Endometrial microvascular endothelial cells (primary cell): ENCODE measurements around the gene INAFM1. TPM values are rescaled to one million over a fixed set of nuclear protein-coding genes. Genes with fewer than 3 reads are reported as not detected.
"Not testable (repeated sequence)": the region's sequence is repeated elsewhere in the genome, so short reads cannot be mapped to it uniquely, and the experiment has no call there.

Experiments used
- in situ Hi-C: cut with HindIII; loops from 2 replicates; pipeline ENCODE4 v1.10.0; 2017; ENCODE audit warnings: low sequenced_read_pairs, low pct_unique_long_range_greater_than_20kb; ENCODE audit errors: inconsistent ontology term
- total RNA-seq: library from RNA; depleted of rRNA; stranded (reverse); fragments of >200 nt; gene quantifications from one replicate; pipeline ENCODE4 v1.2.3, GENCODE V29; 2015; ENCODE audit errors: inconsistent ontology term

Gene INAFM1
- total RNA-seq, 1 donor from 2014 or later = not detected

GRCh38 chr19:47240556-47240955 is 34.1 kb upstream of the INAFM1 start:
- in situ Hi-C loops = no loop called here

DNA sequence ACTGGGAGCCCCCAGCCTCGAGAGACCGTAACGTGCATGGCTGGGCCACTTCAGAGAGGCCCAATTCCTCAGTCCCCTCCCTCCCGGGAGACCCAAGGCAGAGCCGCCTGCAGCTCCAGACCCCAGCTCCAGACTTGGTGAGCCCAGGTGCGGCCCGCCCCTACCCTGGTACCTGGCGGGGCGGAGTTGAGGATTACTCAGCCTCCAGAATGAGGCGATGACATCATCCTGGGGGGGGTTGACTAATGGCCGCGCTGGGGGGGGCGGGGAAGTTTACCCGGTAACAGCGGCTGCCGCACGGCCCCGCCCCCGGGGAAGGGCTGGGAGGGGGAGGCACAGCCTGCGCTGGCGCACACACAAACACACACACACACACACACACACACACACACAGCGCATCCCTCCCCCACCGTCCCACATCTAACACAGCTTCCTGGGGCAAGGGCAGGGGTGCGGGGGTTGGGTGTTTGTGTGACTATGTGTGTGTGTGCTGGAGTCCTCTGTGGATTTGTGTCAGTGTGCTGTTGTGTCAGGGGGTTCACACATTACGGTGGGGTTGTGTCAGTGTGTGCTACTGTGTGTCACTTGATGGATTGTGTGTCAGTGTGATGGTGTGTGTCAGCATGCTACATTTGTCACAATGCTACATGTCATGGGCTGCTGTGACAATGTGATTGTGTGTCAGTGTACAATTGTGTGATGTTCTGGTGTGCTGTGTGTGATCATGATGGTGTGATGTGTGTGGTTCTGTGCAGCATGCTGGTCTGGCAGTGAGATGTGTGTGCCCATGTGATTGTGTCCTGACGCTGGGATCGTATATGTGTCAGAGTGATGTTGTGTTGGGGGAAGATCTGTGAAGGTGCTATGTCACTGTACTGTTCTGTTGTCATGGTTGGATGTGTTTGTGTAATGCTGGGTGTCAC is 33.4 kb upstream of the INAFM1 start:
- in situ Hi-C loops = no loop called here

DNA sequence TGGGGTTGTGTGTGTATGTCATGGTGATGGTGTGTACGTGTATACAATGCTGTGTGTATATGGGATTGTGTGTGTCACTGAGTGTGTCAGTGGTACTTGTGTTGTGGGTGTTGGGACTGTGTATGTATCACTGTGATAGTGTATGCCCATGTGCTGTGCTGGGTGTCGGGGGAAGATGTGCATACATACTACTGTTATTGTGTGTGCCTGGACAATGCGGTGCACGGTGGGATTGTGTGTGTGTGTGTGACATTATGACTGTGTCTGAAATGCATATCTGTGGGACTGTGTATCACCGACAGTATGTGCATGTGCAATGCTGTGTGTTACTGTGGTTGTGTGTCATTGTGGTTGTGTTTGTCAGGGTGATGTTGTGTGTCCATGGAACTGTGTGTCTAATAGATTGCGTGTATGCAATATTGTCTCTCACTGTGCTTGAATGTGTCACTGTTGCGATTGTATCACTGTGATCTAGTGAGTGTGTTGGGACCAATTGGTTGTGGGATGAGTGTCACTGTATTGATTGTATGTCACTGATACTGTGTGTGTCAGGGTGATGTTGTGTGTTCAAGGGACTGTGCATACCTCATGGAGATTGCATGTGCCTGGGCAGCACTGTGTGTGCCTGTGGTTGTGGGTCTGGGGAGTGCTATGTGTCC is 32.6 kb upstream of the INAFM1 start:
- in situ Hi-C loops = no loop called here

- in situ Hi-C loops = no loop called here
Measured at GRCh38 chr19:47243364-47243775, 31.3 kb upstream of the INAFM1 start.

- in situ Hi-C loops = no loop called here
Measured at GRCh38 chr19:47243776-47244547, 30.7 kb upstream of the INAFM1 start.

DNA sequence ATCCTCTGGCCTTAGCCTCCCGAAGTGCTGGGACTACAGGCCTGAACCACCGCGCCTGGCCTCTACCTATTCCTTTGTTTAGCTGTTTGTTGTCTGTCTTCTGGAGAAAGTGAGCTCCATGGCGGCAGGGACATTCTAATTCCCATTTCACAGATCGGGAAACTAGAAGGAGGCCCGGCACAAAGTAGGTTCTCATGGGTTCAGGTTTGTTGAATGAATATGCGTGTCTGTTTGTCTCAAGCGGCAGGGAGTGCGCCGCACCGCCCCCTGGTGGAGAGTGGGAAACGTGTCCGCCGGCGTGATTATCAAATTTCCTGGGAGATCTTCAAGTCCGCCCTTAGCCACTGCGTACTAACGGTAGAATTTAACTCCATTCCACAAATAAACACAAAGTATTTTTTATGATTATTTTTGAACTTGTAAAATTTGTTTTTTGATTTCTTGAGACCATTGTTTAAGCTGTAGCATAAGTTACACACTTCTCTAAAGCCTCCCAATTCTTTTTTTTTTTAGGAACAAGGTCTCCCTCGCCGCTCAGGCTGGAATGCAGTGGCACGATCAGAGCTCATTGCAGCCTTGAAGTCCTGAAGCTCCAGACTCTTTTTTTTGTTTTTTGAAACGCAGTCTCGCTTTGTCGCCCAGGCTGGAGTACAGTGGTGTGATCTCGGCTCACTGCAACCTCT is 27.2 kb upstream of the INAFM1 start:
- in situ Hi-C loops = no loop called here

DNA sequence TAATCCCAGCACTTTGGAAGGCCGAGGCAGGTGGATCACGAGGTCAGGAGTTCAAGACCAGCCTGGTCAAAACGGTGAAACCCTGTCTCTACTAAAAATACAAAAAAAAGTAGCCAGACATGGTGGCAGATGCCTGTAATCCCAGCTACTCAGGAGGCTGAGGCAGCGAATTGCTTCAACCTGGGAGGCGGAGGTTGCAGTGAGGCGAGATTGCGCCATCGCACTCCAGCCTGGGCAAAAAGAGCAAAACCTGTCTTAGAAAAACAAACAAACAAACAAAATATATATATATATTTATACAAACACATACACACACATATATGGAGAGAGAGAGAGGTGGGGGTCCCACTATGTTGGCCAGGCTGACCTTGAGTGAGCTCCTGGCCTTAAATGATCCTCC is 21.7 kb upstream of the INAFM1 start:
- in situ Hi-C loops = not testable (repeated sequence)

DNA sequence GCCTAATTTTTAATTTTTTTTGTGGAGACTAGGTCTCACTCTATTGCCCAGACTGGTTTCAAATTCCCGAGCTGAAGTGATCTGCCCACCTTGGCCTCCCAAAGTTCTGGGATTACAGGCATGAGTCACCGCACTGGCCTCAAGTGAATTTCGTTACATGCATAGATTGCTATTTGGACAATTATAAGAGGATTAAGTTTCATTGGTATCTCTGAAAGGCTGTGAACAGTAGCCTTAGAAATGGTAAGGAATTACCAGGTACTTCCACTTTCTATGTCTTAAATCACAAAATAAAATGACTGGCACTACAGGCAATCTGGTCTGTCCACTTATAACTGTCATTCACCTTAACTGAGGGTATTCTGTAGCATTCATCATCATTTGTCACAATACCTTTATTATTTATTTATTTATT is 21.2 kb upstream of the INAFM1 start:
- in situ Hi-C loops = no loop called here

DNA sequence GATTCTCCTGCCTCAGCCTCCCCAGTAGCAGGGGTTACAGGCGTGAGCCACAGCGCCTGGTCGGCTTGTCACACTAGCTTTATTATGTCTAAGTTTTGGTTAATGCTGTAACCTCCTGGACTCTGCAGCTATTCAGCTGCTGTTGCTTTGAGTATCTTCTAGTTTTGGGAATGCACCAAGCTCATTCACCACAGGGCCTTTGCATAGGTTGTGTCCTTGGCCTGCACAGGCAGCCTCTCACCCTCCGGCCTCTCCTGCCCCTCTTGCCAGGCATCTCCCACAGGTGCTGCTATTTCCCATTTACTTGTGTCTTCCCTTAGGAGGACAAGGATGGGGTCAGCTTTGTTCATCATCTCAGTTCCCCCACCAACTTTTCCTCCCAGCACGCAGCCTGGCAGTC is 20.7 kb upstream of the INAFM1 start:
- in situ Hi-C loops = no loop called here

DNA sequence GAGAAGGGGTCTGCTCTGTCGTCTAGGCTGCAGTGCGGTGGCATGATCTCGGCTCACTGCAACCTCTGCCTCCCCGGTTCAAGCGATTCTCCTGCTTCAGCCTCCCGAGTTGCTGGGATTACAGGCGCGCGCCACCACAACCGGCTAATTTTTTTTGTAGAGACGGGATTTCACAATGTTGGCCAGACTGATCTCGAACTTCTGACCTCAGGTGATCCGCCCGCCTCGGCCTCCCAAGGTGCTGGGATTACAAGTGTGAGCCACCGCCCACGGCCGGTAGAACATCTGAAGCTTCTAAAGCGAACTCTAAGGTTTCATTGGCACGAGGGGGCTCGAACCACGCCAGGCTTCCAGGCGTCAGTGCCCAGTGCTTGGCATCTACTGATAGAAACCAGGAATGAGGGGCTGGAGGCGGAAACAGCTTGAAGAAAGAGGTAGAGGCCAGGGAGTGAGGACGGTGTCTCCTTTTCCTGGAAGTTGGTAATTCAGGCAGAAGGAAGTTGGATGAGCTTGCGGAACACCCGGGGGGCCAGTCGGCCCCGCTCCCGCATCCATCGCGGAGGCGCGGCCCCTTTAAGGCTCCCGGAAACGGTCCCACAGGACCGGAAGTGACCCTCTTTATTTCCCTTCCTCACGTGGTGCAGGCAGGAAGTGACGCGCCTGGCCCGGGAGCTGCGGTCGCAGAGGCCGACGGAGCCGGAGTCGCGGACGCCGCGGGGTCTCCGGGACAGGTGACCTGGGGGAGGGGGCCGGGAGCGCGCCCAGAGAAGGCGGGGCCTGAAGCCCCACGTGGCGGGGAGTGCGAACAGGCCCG is 18.6 kb upstream of the INAFM1 start, which contains the start of gene CCDC9:
CCDC9 (plus strand) TSS at position 647 of the 814 bp plus-strand sequence. CDS start 1,876 bp downstream, outside the sequence.
- in situ Hi-C loops = no loop called here

- in situ Hi-C loops = no loop called here
Measured at GRCh38 chr19:47256693-47257410, 17.8 kb upstream of the INAFM1 start.

DNA sequence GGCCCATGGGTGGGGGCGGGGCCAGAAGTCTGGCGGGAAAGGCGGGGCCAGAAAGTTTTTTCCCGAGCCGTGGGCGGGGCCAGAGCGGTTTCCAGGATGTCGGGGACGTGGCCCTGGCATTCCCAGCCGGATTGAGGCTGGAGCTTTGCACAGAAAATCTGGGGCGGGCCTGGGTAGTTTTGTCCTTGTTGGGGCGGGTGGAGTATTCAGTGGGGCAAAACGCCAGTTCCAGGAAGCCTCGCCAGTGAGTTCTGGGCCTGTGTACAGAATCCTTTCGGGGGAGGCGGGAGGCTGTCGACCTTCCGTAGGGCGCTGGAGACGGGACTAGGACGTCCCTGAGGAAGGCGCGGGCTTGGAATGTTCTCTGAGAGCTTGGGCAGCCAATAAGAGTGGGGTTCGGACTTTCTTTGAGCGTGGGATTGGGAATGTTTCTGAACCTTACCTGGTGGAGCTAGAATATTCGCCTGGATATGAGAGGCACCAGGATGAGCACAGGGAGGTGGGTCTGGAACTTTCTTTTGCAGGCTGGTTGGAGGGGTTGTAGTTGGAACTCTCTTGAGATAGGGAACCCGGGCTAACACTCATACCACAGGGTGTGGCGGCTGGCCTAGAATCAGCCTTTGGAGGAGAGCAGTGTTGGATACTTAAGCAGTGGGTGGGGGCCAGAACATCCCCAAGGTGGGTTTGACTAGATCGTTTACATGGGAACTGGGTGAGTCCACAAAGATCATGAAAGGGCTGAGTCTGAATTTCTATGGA is 17.1 kb upstream of the INAFM1 start:
- in situ Hi-C loops = no loop called here

GRCh38 chr19:47258434-47258833 is 16.3 kb upstream of the INAFM1 start:
- in situ Hi-C loops = no loop called here

DNA sequence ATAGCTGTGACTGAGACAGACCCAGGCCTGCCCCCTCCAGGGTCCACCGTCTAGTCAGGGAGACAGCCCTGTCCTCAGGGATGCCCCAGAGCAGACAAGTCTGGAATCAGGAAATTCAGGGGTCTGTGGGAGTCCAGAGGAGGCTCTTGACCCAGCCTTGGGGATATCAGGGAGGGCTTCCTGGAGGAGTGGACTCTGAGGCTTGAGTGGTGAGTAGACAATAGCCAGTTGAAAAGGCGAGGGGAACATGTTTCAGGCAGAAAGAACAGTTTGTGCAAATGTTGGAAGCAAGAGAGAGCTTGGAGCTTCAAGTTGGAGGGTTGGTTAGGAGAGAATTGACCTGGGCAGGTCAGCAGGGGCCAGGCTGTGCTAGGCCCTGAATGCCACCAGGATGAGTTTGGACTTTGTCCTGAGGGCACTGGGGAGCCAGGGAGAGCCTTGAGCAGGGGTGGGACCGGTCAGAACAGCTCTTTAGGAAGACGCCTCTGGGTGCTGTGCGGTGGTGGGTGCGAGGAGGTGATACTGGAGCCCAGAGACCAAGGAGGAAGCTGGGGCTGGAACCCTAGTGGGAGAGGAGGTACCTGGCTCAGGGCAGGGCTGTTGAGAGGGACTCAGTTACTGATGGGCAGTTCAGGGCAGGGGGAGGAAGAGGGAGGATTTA is 15.7 kb upstream of the INAFM1 start:
- in situ Hi-C loops = no loop called here

DNA sequence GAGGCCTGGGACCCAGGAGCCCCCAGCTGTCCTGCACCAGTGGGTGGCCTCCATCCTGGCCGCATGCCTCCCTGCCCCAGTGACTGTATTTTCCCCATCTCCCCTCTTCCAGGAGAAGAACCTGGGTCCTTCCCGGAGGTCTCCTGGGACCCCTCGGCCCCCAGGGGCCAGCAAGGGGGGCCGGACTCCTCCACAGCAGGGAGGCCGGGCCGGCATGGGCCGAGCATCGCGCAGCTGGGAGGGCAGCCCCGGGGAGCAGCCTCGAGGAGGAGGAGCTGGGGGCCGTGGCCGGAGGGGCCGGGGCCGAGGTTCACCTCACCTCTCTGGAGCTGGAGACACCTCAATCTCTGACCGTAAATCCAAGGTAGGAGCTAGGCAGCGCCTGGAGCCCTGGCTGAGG is 14.2 kb upstream of the INAFM1 start:
- in situ Hi-C loops = no loop called here
